H9 (cell line): ENCODE data around the gene CCDC69. TPM values are rescaled to one million over a fixed set of nuclear protein-coding genes. Genes with fewer than 3 reads are reported as not detected.

Source experiments
- DNase-seq: peaks from one replicate; pipeline ENCODE4 v3.0.0-alpha.2; 2017
- H2AFZ ChIP-seq: one replicate; pipeline ENCODE4 v1.6.1; 2013; ENCODE audit warnings: mild to moderate bottlenecking, low read length, control low read depth, moderate library complexity
- H2AK5ac ChIP-seq: 2 replicates; pipeline ENCODE4 v1.6.1; 2013; ENCODE audit warnings: low read length, control low read depth, mixed read lengths; ENCODE audit not compliant: insufficient read length
- H2BK120ac ChIP-seq: one replicate; pipeline ENCODE4 v1.6.1; 2013; ENCODE audit warnings: low read depth, mild to moderate bottlenecking, low read length, control low read depth, inconsistent platforms; ENCODE audit not compliant: poor library complexity, severe bottlenecking
- H2BK12ac ChIP-seq: 2 replicates; pipeline ENCODE4 v1.6.1; 2013; ENCODE audit warnings: low read length, control low read depth, mixed read lengths, low read depth; ENCODE audit not compliant: insufficient read length
- H2BK15ac ChIP-seq: 2 replicates; pipeline ENCODE4 v1.6.1; 2013; ENCODE audit warnings: low read depth, low read length, control low read depth
- H2BK20ac ChIP-seq: one replicate; pipeline ENCODE4 v1.6.1; 2013; ENCODE audit warnings: low read depth, mild to moderate bottlenecking, low read length, control low read depth, inconsistent platforms; ENCODE audit not compliant: poor library complexity, severe bottlenecking
- H2BK5ac ChIP-seq: 2 replicates; pipeline ENCODE4 v1.6.1; 2013; ENCODE audit warnings: low read length, control low read depth, mixed read lengths; ENCODE audit not compliant: insufficient read length
- H3K14ac ChIP-seq: 2 replicates; pipeline ENCODE4 v1.6.1; 2013; ENCODE audit warnings: low read length, control low read depth; ENCODE audit not compliant: insufficient read depth
- H3K18ac ChIP-seq: 2 replicates; pipeline ENCODE4 v1.6.1; 2013; ENCODE audit warnings: low read depth, mild to moderate bottlenecking, mixed read lengths, low read length, control low read depth; ENCODE audit not compliant: insufficient read length
- H3K23ac ChIP-seq: 2 replicates; pipeline ENCODE4 v1.6.1; 2013; ENCODE audit warnings: low read length, control low read depth, mixed read lengths, low read depth; ENCODE audit not compliant: insufficient read length
- H3K23me2 ChIP-seq: 2 replicates; pipeline ENCODE4 v1.6.1; 2013; ENCODE audit warnings: low read depth, mild to moderate bottlenecking, mixed read lengths, low read length, control low read depth; ENCODE audit not compliant: insufficient read length, poor library complexity, severe bottlenecking
- H3K27ac ChIP-seq: 2 replicates; pipeline ENCODE4 v1.5.1; 2013; ENCODE audit warnings: low read length, control low read depth, mixed read lengths, low read depth; ENCODE audit not compliant: insufficient read length
- H3K27me3 ChIP-seq: 2 replicates; pipeline ENCODE4 v1.6.1; 2013; ENCODE audit warnings: low read length, control low read depth, inconsistent platforms; ENCODE audit not compliant: insufficient read depth
- H3K4ac ChIP-seq: 2 replicates; pipeline ENCODE4 v1.6.1; 2013; ENCODE audit warnings: low read depth, mild to moderate bottlenecking, control low read depth, inconsistent platforms, low read length, moderate library complexity
- H3K4me1 ChIP-seq: 2 replicates; pipeline ENCODE4 v1.6.1; 2013; ENCODE audit warnings: low read length, control low read depth, inconsistent platforms; ENCODE audit not compliant: insufficient read depth
- H3K4me2 ChIP-seq: 2 replicates; pipeline ENCODE4 v1.6.1; 2013; ENCODE audit warnings: low read length, control low read depth, mixed read lengths; ENCODE audit not compliant: insufficient read length, insufficient read depth
- H3K56ac ChIP-seq: 2 replicates; pipeline ENCODE4 v1.6.1; 2013; ENCODE audit warnings: low read depth, mild to moderate bottlenecking, mixed read lengths, low read length, control low read depth; ENCODE audit not compliant: insufficient read length
- H3K79me1 ChIP-seq: 2 replicates; pipeline ENCODE4 v1.6.1; 2013; ENCODE audit warnings: low read depth, mild to moderate bottlenecking, moderate library complexity, low read length, control low read depth, inconsistent platforms; ENCODE audit not compliant: insufficient read depth, poor library complexity, severe bottlenecking
- H3K79me2 ChIP-seq: 2 replicates; pipeline ENCODE4 v1.6.1; 2013; ENCODE audit warnings: low read length, control low read depth, inconsistent platforms; ENCODE audit not compliant: insufficient read depth
- H3K9ac ChIP-seq: 2 replicates; pipeline ENCODE4 v1.6.1; 2013; ENCODE audit warnings: low read length, control low read depth, mixed read lengths; ENCODE audit not compliant: insufficient read length; ENCODE audit errors: extremely low read depth
- H3K9me3 ChIP-seq: one replicate; pipeline ENCODE4 v1.6.1; 2013; ENCODE audit warnings: low read depth, low read length, inconsistent platforms; ENCODE audit not compliant: control insufficient read depth
- H3T11ph ChIP-seq: one replicate; pipeline ENCODE4 v1.6.1; 2013; ENCODE audit warnings: mild to moderate bottlenecking, low read length, control low read depth, inconsistent platforms
- H4K20me1 ChIP-seq: one replicate; pipeline ENCODE4 v1.6.1; 2013; ENCODE audit not compliant: control insufficient read depth, insufficient read length, insufficient read depth
- H4K5ac ChIP-seq: 2 replicates; pipeline ENCODE4 v1.6.1; 2013; ENCODE audit warnings: low read depth, mild to moderate bottlenecking, mixed read lengths, low read length, control low read depth; ENCODE audit not compliant: insufficient read length
- H4K8ac ChIP-seq: replicated peaks from 2 replicates; pipeline ENCODE4 v1.6.1; 2013; ENCODE audit warnings: low read length, control low read depth, mixed read lengths, low read depth; ENCODE audit not compliant: insufficient read length
- H4K91ac ChIP-seq: 2 replicates; pipeline ENCODE4 v1.6.1; 2013; ENCODE audit warnings: low read depth, mild to moderate bottlenecking, moderate library complexity, mixed read lengths, low read length, control low read depth; ENCODE audit not compliant: insufficient read length
- H3K27ac Mint-ChIP-seq, 3 experiments: 2 replicates in 2 of 3; 3 replicates in 1 of 3; pipeline ENCODE4 v1.8.0; 2020 to 2021; ENCODE audit warnings: mixed read lengths in 3 of 3, mild to moderate bottlenecking in 1 of 3, moderate library complexity in 1 of 3
- H3K27me3 Mint-ChIP-seq: 2 replicates; pipeline ENCODE4 v1.8.0; 2021; ENCODE audit warnings: low read depth, mild to moderate bottlenecking, moderate library complexity, mixed read lengths
- H3K36me3 Mint-ChIP-seq, 3 experiments: 2 replicates in 2 of 3; 3 replicates in 1 of 3; pipeline ENCODE4 v1.8.0; 2020 to 2021; ENCODE audit warnings: low read depth in 3 of 3, mixed read lengths in 3 of 3; ENCODE audit not compliant: insufficient read depth in 1 of 3
- H3K4me1 Mint-ChIP-seq, 2 experiments: 2 replicates each; pipeline ENCODE4 v1.8.0; 2020; ENCODE audit warnings: mixed read lengths in 2 of 2
- H3K4me3 Mint-ChIP-seq, 2 experiments: 2 replicates in 1 of 2; 3 replicates in 1 of 2; pipeline ENCODE4 v1.8.0; 2020 to 2021; ENCODE audit warnings: mild to moderate bottlenecking in 2 of 2, mixed read lengths in 2 of 2, moderate library complexity in 1 of 2
- H3K9me3 Mint-ChIP-seq, 2 experiments: 2 replicates in 1 of 2; 3 replicates in 1 of 2; pipeline ENCODE4 v1.8.0; 2020; ENCODE audit warnings: mild to moderate bottlenecking in 2 of 2, mixed read lengths in 2 of 2, moderate library complexity in 1 of 2
- WGBS: extraction: QIAGEN DNeasy Blood & Tissue Kit; methylation state at CpG from one replicate; pipeline ENCODE4 v1.1.7; 2013; ENCODE audit warnings: missing lambda C conversion rate, low lambda C conversion rate, mixed read lengths; ENCODE audit not compliant: insufficient read length; ENCODE audit errors: extremely low coverage; 5-methylcytosine and 5-hydroxymethylcytosine counted together
- total RNA-seq: library from RNA; stranded (reverse); gene quantifications from 2 replicates; pipeline ENCODE4 v1.2.1, GENCODE V29; 2021
- TF ChIP-seq, protein P1 (sequence below): fragments of 200-600 bp; sonication (generic); conservative IDR thresholded peaks from 3 replicates; pipeline ENCODE4 v1.8.0; 2021; ENCODE audit warnings: antibody characterized with exemption, mild to moderate bottlenecking

CCDC69 gene
- total RNA-seq, 1 experiment from 2014 or later, result 5.3 TPM

GRCh38 chr5:151267491-151268260 is 43.8 kb upstream of the CCDC69 start:
- no peak overlapping the region for H3K4me2 ChIP-seq
- no peaks in the 10 kb centered on the region for H3K27me3 ChIP-seq
- no peak overlapping the region for H4K5ac ChIP-seq
- Mint-ChIP-seq H3K27ac (no peak overlapping the region), H3K27me3 (no peaks in the 10 kb centered on the region), H3K4me1 (peaks cover 4% of the 10 kb centered on the region in 2 experiments), H3K9me3 (no peaks in the 10 kb centered on the region), H3K4me3 (no peak overlapping the region), H3K36me3 (peaks cover 13 to 27% (median 19%) of the 10 kb centered on the region in 3 experiments)
- no peaks in the 10 kb centered on the region for H3K23me2 ChIP-seq
- no peak overlapping the region for H3K9ac ChIP-seq
- no peak overlapping the region for H3T11ph ChIP-seq
- H2BK20ac ChIP-seq, result no peak overlapping the region
- H3K79me2 ChIP-seq, result no peaks in the 10 kb centered on the region
- H3K79me1 ChIP-seq, result no peaks in the 10 kb centered on the region
- no peak overlapping the region for H2BK120ac ChIP-seq
- H4K20me1 ChIP-seq, result no peaks in the 10 kb centered on the region
- H2AK5ac ChIP-seq, result no peak overlapping the region
- H2BK12ac ChIP-seq, result no peak overlapping the region
- no peak overlapping the region for H3K23ac ChIP-seq
- no peak for DNase-seq
- no peaks in the 10 kb centered on the region for H3K9me3 ChIP-seq
- H2BK15ac ChIP-seq, result no peak overlapping the region
- no peak overlapping the region for H4K91ac ChIP-seq
- H4K8ac ChIP-seq, result no peak overlapping the region
- no peak overlapping the region for H2BK5ac ChIP-seq
- no peaks in the 10 kb centered on the region for H3K4me1 ChIP-seq
- H3K27ac ChIP-seq, result no peak overlapping the region
- WGBS, result no CpG with 5 or more reads among the region's 11 CpGs
- no peak overlapping the region for H3K14ac ChIP-seq
- no peak overlapping the region for H2AFZ ChIP-seq
- no peak overlapping the region for H3K18ac ChIP-seq
- H3K56ac ChIP-seq, result no peak overlapping the region
- no peak overlapping the region for H3K4ac ChIP-seq
- TF ChIP-seq, protein P1, sequence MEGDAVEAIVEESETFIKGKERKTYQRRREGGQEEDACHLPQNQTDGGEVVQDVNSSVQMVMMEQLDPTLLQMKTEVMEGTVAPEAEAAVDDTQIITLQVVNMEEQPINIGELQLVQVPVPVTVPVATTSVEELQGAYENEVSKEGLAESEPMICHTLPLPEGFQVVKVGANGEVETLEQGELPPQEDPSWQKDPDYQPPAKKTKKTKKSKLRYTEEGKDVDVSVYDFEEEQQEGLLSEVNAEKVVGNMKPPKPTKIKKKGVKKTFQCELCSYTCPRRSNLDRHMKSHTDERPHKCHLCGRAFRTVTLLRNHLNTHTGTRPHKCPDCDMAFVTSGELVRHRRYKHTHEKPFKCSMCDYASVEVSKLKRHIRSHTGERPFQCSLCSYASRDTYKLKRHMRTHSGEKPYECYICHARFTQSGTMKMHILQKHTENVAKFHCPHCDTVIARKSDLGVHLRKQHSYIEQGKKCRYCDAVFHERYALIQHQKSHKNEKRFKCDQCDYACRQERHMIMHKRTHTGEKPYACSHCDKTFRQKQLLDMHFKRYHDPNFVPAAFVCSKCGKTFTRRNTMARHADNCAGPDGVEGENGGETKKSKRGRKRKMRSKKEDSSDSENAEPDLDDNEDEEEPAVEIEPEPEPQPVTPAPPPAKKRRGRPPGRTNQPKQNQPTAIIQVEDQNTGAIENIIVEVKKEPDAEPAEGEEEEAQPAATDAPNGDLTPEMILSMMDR, result no peak
